GM12878 (cell line): ENCODE results near the gene POMC.

ENCODE experiments used
- EZH2 ChIP-seq: IDR thresholded peaks from 2 replicates; pipeline ENCODE4 v1.6.1; 2012; ENCODE audit warnings: low read depth, mild to moderate bottlenecking, control low read depth, inconsistent platforms, low read length, borderline replicate concordance; ENCODE audit not compliant: control insufficient read depth
- GABPA ChIP-seq: IDR thresholded peaks from 2 replicates; pipeline ENCODE4 v1.6.1; 2014; ENCODE audit warnings: antibody characterized with exemption, low read depth, mild to moderate bottlenecking, inconsistent platforms
- SIX5 ChIP-seq: IDR thresholded peaks from 2 replicates; pipeline ENCODE4 v1.6.1; 2011; ENCODE audit warnings: mild to moderate bottlenecking, low read depth, low read length, moderate library complexity; ENCODE audit not compliant: severe bottlenecking
- TF ChIP-seq, protein P1 (sequence below): IDR thresholded peaks from 2 replicates; pipeline ENCODE4 v1.6.1; 2011; ENCODE audit warnings: mild to moderate bottlenecking, low read depth, low read length, moderate library complexity; ENCODE audit not compliant: insufficient replicate concordance
- TF ChIP-seq, protein P2 (sequence below): IDR thresholded peaks from 2 replicates; pipeline ENCODE4 v1.6.1; 2012; ENCODE audit warnings: low read depth, low read length, improper control_type of control experiment

- TF ChIP-seq, protein P1, sequence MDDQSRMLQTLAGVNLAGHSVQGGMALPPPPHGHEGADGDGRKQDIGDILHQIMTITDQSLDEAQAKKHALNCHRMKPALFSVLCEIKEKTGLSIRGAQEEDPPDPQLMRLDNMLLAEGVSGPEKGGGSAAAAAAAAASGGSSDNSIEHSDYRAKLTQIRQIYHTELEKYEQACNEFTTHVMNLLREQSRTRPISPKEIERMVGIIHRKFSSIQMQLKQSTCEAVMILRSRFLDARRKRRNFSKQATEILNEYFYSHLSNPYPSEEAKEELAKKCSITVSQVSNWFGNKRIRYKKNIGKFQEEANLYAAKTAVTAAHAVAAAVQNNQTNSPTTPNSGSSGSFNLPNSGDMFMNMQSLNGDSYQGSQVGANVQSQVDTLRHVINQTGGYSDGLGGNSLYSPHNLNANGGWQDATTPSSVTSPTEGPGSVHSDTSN: no peak
- TF ChIP-seq, protein P2, sequence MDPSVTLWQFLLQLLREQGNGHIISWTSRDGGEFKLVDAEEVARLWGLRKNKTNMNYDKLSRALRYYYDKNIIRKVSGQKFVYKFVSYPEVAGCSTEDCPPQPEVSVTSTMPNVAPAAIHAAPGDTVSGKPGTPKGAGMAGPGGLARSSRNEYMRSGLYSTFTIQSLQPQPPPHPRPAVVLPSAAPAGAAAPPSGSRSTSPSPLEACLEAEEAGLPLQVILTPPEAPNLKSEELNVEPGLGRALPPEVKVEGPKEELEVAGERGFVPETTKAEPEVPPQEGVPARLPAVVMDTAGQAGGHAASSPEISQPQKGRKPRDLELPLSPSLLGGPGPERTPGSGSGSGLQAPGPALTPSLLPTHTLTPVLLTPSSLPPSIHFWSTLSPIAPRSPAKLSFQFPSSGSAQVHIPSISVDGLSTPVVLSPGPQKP: no peak
- TF ChIP-seq GABPA (no peak), EZH2 (no peak), SIX5 (no peak)
These were observed 5.3 kb upstream of the POMC start for GRCh38 chr2:25173719-25174118.
